GM21786 (cell line): ENCODE measurements around the gene RNPEPL1.
"Not testable (repeated sequence)": the region's sequence is repeated elsewhere in the genome, so short reads cannot be mapped to it uniquely, and the experiment has no call there.

Source experiments
- ATAC-seq: cut with Tn5 transposase; IDR thresholded peaks from one replicate; pipeline ENCODE4 v1.9.1; 2021; ENCODE audit not compliant: unreplicated experiment

The RNPEPL1 gene, protein sequence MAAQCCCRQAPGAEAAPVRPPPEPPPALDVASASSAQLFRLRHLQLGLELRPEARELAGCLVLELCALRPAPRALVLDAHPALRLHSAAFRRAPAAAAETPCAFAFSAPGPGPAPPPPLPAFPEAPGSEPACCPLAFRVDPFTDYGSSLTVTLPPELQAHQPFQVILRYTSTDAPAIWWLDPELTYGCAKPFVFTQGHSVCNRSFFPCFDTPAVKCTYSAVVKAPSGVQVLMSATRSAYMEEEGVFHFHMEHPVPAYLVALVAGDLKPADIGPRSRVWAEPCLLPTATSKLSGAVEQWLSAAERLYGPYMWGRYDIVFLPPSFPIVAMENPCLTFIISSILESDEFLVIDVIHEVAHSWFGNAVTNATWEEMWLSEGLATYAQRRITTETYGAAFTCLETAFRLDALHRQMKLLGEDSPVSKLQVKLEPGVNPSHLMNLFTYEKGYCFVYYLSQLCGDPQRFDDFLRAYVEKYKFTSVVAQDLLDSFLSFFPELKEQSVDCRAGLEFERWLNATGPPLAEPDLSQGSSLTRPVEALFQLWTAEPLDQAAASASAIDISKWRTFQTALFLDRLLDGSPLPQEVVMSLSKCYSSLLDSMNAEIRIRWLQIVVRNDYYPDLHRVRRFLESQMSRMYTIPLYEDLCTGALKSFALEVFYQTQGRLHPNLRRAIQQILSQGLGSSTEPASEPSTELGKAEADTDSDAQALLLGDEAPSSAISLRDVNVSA

DNA sequence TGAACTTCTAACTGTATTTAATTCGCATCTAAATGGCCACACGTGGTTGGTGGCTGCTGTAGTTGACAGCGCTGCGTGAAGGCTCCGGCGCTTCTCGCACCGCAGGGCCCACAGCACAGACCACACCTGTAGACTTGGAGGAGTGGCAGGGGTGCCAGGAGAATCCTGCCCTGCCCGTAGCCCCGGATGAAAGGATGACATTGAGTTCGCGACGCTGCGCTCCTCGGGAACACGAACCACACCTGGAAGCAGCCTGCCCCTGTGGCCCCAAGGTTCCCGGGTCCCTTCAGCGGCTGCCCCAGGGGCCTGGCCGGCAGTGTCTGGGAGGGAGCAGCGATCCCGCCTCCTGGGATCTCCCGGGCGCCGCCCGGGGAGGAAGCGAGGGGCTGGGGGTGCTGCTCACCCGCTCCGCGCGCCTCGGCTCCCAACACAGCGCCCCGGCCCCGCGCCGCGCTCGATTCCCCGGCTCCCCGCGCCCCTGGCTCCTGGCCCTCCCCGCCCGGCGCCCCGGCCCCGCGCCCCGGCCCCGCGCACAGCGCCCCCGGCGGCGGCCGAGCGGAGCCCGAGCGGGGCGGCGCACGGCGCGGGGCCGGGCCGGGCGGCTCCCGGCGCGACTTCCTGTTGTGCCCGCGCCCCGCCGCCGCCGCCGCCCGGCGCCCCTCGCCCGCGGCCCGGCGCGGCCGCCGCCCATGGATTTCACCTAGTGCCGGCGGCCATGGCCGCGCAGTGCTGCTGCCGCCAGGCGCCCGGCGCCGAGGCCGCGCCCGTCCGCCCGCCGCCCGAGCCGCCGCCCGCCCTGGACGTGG, at the start of gene RNPEPL1:
Gene RNPEPL1, plus strand, starts transcription at position 613 of the 806 bp plus-strand sequence. Its CDS starts 103 bp downstream, at position 716.
- peak; percentile 22 for ATAC-seq

GRCh38 chr2:240518981-240519380, 49.3 kb upstream of the RNPEPL1 start:
- no peak for ATAC-seq

DNA sequence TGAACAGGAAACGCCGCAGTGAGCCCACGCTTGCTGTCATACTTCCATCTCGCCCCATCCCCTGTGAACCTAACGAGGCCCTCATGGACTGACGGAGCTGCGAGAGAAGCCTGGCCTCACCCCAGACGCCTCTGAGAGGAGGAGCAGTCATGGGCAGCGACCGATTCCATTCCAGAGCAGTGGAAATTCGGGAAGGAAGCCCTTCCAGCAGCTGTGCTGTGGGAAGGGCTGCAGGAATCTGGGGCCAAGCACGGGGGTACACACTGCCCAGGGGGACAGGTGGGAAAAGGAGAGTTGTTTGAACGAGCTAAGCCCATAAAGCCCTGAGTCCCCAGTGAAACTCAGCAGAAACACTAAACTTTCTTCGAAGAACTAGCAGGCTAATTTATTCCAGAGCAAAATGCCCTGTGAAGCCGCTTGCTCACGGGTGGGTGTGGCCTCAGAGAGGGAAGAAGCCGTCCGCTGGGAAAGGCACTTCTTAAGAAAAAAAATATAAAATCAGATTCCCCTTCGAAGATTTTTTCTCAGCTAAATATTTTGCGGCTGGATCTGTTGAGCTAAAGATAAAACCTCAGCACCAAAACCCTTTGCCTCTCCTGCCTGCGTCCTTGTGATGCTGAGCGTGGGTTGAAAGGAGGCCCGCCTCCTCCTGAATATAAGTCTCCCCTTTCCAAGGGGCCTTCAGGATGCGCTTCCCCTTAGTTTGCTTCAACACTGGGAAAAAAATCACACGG, 48.7 kb upstream of the RNPEPL1 start:
- ATAC-seq = no peak

- ATAC-seq = no peak
These were observed 47.9 kb upstream of the RNPEPL1 start for GRCh38 chr2:240520130-240520973.

DNA sequence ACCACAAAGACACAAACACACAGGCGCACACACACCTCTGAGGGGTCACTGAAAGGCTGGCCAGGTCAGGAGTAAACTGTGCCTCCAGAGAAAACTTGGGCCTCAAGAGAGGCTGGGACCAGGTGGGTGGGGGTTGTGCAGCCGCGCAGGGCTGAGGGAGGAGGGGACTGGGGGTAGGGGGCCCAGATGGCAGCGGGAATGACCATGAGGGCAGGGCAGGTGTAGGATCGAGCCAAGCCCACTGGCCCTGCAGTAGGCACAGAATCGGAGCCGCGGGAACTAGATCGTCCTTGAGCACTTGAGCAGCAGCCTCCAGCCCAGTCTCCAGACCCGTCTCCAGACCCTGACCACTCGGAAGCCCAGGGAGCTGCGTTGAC, 47.3 kb upstream of the RNPEPL1 start:
- no peak for ATAC-seq

- not testable (repeated sequence) for ATAC-seq
These were observed 46.4 kb upstream of the RNPEPL1 start for GRCh38 chr2:240521885-240522284.

DNA sequence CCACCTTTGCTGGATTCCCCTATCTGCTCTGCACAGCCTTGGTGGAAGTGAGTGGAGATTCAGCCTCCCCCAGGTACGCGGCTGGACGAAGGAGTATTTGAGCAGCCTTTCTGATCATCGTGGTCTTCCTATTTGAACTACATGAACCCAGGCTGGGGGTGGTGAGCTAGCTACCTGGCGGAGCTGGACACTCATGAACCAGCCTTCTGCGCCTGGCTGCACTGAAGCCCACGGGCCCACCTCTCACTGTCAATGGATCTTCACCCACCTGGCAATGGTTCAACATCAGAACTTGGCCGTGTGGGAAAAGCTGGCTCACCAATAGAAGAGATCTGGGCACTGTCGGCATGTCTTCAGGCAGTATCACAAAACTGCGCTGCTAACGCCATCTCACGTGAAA, 45.9 kb upstream of the RNPEPL1 start:
- no peak for ATAC-seq

GRCh38 chr2:240523451-240524281, 44.6 kb upstream of the RNPEPL1 start:
- no peak for ATAC-seq

DNA sequence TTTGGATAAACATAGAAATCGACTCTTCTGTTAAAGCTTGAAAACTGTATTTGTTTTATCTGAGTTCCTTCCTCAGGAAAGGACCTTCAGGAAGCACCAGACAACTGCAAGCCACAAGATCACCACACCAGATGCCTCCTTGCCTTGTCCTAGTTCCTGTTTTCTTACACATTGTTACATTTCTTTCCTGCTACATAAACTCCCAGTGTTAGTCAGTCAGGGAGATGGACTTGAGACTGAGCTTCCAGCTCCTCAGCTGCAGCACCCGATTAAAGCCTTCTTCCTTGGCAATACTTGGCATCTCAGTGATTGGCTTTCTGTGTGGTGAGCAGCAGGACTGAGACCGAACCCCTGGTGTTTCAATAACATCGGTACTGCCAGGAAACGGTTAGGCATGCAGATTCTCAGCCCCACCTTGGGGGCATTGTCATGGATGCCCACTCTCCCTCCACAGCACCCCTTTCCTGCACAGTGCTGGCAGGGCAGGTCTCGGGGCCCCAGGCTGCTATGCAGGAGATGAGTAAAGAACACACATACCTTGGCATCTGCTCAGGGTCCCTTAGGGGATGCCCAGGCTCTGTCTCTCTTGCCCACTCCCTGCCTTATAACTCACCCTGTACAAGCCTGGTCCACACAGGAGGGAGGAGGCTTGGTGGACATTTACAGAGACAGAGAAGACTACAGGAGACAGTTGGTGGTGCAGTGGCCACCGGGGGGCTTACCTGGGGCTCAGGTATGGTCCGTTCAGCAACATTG, 43.1 kb upstream of the RNPEPL1 start:
- ATAC-seq = no peak

DNA sequence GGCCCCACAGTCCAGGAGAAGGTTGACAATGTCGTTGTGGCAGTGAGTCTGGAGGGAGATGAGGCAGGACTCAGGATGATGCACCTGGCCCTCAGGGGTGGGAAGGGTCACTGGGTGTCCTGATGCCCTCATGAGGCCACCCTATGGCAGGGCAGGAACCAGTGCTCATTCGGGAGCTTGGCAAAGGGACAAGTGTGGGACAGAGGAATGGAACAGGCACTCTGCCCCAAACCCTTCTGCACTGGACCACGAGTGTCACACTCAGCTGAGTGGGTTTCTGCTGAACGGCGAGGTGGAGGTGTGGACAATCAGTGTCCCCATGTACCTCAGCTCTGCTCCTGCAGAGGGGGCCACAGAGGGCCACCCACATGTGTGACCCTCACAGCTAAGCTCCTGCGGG, 42.5 kb upstream of the RNPEPL1 start:
- no peak for ATAC-seq

GRCh38 chr2:240526521-240526920, 41.8 kb upstream of the RNPEPL1 start:
- no peak for ATAC-seq

- ATAC-seq = no peak
These were observed 41.0 kb upstream of the RNPEPL1 start for GRCh38 chr2:240527153-240527750.

GRCh38 chr2:240528406-240529040, 39.8 kb upstream of the RNPEPL1 start:
- no peak for ATAC-seq

GRCh38 chr2:240529344-240529999, 38.8 kb upstream of the RNPEPL1 start:
- no peak for ATAC-seq

DNA sequence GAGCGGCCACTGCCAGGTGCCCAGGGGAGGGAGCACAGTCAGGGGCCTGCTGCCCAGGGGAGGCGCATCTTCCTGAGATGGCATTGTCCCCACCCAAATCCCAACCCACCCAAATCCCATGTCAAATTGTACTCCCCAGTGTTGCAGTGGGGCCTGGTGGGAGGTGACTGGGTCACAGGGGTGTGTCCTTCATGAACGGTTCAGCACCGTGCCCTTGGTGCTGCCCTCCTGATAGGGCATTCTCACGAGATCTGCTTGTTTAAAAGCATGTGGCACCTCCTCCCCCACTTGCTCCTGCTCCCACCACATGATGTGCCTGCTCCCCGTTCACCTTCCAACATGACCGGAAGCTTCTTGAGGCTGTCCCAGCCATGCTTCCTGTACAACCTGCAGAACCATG, 38.1 kb upstream of the RNPEPL1 start:
- no peak for ATAC-seq

DNA sequence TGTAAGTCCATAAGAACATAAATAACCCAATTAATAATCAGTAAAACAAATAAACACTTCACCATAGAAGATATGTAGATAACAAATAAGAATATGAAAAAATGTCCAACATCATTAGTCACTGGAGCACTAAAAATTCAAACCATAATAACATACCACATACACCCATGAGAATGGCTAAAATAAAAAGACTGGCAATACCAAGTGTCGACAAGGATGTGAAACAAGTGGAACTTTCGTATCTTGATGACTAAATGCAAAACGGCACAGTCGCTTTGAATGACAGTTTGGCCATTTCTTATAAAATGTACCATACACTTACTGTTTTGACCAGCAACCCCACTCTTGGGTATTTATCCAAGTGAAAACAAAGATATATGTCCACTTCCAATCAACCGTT, 37.2 kb upstream of the RNPEPL1 start:
- no peak for ATAC-seq
